Loucy (cell line): Measurements from ENCODE around the gene PRIMA1.

ENCODE experiments used
- CTCF ChIP-seq: fragments of 200-600 bp; sonication (generic); conservative IDR thresholded peaks from 2 replicates; pipeline ENCODE4 v1.5.1; 2014; ENCODE audit warnings: mild to moderate bottlenecking, antibody characterized with exemption, low read length
- EZH2phosphoT487 ChIP-seq: fragments of 200-600 bp; IDR thresholded peaks from 2 replicates; pipeline ENCODE4 v1.6.1; 2018; ENCODE audit warnings: antibody characterized with exemption, mild to moderate bottlenecking, moderate library complexity, borderline replicate concordance

GRCh38 chr14:93683226-93683625 lies 105.1 kb downstream of the PRIMA1 start:
- TF ChIP-seq CTCF = no peak
- no peak for TF ChIP-seq EZH2phosphoT487
